Tibial nerve (tissue), 4 donors: ENCODE data around the gene GPR4. TPM values are rescaled to one million over a fixed set of nuclear protein-coding genes. Genes with fewer than 3 reads are reported as not detected.

Experiments used
- DNase-seq, 2 donors: peaks; one replicate each; pipeline ENCODE4 v3.0.0-alpha.2; 2019; ENCODE audit warnings: low spot score in 2 of 2
- H3K27ac ChIP-seq, 4 donors: fragments of 200-600 bp; sonication (generic) in 3 of 4; one replicate each; pipeline ENCODE4 v1.5.1; 2017 to 2019; ENCODE audit warnings: mild to moderate bottlenecking in 1 of 4
- H3K27me3 ChIP-seq, 2 donors: fragments of 200-600 bp; sonication (generic) in 1 of 2; one replicate each; pipeline versions ENCODE4 v1.5.1 to v1.6.0; 2017 to 2019
- H3K36me3 ChIP-seq, 3 donors: fragments of 200-600 bp; sonication (generic); one replicate each; pipeline ENCODE4 v1.5.1; 2018 to 2019
- H3K4me1 ChIP-seq, 4 donors: fragments of 200-600 bp; sonication (generic) in 3 of 4; one replicate each; pipeline ENCODE4 v1.5.1; 2017 to 2019
- H3K4me3 ChIP-seq, 4 donors: fragments of 200-600 bp; sonication (generic) in 3 of 4; one replicate each; pipeline ENCODE4 v1.5.1; 2017 to 2019; ENCODE audit warnings: mild to moderate bottlenecking in 1 of 4, moderate library complexity in 1 of 4
- H3K9me3 ChIP-seq, 4 donors: fragments of 200-600 bp; sonication (generic) in 3 of 4; one replicate each; pipeline ENCODE4 v1.5.1; 2017 to 2019
- CTCF ChIP-seq, 5 experiments: fragments of 200-600 bp in 3 of 5; fragments of 450-650 bp in 2 of 5; sonication (generic) in 3 of 5; IDR thresholded peaks; one replicate each; pipeline ENCODE4 v1.5.1; 2016 to 2019; ENCODE audit warnings: antibody characterized with exemption in 5 of 5, mild to moderate bottlenecking in 3 of 5, moderate library complexity in 2 of 5
- EP300 ChIP-seq, 2 donors: sonication (generic); formaldehyde crosslinking; IDR thresholded peaks; one replicate each; pipeline ENCODE4 v1.6.1; 2017; ENCODE audit warnings: antibody characterized with exemption in 2 of 2, mild to moderate bottlenecking in 1 of 2
- POLR2A ChIP-seq, 2 donors: fragments of 450-650 bp; IDR thresholded peaks; one replicate each; pipeline ENCODE4 v1.6.1; 2017; ENCODE audit warnings: antibody characterized with exemption in 2 of 2, mild to moderate bottlenecking in 2 of 2, moderate library complexity in 2 of 2
- WGBS, 2 donors: methylation state at CpG; one replicate each; pipeline ENCODE4 v1.1.5; 2018; 5-methylcytosine and 5-hydroxymethylcytosine counted together
- total RNA-seq, 4 donors: library from RNA; depleted of rRNA; stranded (reverse); fragments of >200 nt; gene quantifications; one replicate each; pipeline ENCODE4 v1.1.0, GENCODE V29; 2016

The GPR4 gene
- total RNA-seq, 4 donors from 2014 or later, result 12.6 to 15.6 (median 13.8) TPM

- H3K9me3 ChIP-seq, result no peaks in the 10 kb centered on the region
Measured at GRCh38 chr19:45623984-45624383, 22.0 kb upstream of the GPR4 start.

DNA sequence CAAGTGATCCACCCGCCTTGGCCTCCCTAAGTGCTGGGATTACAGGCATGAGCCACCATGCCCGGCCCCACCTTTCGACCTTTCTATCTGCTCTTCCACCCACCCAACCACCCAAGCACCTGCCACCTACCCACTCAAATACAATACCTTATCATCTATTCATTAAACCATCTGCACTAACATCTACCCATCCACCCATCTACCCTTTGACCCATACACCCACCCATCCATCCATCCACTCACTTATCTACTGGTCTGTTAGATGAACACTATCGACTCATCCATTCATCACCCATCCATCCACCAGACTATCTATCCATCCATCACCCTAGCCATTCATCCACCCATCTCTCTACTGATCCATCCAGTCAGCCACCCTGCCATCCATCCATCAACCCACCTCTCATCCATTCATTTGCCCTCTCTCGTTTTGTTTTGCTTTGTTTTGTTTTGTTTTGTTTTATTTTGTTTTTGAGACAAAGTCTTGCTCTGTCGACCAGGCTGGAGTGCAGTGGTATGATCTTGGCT, 20.0 kb upstream of the GPR4 start:
- no peaks in the 10 kb centered on the region for H3K27me3 ChIP-seq
- no peaks in the 10 kb centered on the region for H3K9me3 ChIP-seq
- DNase-seq, result no peak
- peaks cover 0 to 98% (median 0%) of the 10 kb centered on the region in 3 donors for H3K36me3 ChIP-seq
- TF ChIP-seq POLR2A (IDR thresholded peaks at IDR 0.05) (no peak), EP300 (IDR thresholded peaks at IDR 0.05) (no peak), CTCF (IDR thresholded peaks at IDR 0.05) (no peak)
- no peak overlapping the region for H3K4me3 ChIP-seq
- WGBS, 2 donors, result 87 to 89% methylated on average over 6 of the region's 6 CpGs
- no peak overlapping the region for H3K27ac ChIP-seq
- no peaks in the 10 kb centered on the region for H3K4me1 ChIP-seq

More at GRCh38 chr19:45623984-45624383, 22.0 kb upstream of the GPR4 start:
- Histone ChIP-seq H3K4me3 (no peak overlapping the region), H3K27me3 (no peaks in the 10 kb centered on the region), H3K36me3 (peaks cover 0 to 97% (median 0%) of the 10 kb centered on the region in 3 donors), H3K4me1 (no peaks in the 10 kb centered on the region), H3K27ac (no peak overlapping the region)
- no peak for DNase-seq
- WGBS, 2 donors, result 79 to 90% methylated on average over 1 of the region's 1 CpG
- no peak for TF ChIP-seq EP300 (IDR thresholded peaks at IDR 0.05)
- TF ChIP-seq POLR2A (IDR thresholded peaks at IDR 0.05), result no peak
- TF ChIP-seq CTCF (IDR thresholded peaks at IDR 0.05), result no peak

DNA sequence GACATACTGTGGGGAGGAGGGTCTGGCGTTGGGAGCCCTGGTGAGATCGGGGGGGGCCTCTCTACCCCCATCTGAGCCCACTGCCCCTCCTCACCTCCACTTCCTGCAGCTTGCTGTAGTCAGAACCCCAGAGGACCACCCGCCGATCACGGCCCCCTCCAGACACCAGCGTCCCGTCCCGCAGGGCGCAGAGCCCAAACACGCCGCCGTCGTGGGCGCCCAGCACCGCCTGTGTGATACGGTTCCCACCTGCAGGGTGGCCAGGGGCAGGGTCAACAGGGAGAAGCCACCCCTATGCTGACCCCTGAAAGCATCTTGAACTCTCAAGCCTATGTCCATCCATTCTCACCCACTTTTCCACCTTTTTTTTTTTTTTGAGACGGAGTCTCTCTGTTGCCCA, 19.4 kb upstream of the GPR4 start:
- Histone ChIP-seq H3K9me3 (no peaks in the 10 kb centered on the region), H3K27ac (no peak overlapping the region)
- TF ChIP-seq EP300 (IDR thresholded peaks at IDR 0.05) (no peak), POLR2A (IDR thresholded peaks at IDR 0.05) (no peak), CTCF (IDR thresholded peaks at IDR 0.05) (no peak)

DNA sequence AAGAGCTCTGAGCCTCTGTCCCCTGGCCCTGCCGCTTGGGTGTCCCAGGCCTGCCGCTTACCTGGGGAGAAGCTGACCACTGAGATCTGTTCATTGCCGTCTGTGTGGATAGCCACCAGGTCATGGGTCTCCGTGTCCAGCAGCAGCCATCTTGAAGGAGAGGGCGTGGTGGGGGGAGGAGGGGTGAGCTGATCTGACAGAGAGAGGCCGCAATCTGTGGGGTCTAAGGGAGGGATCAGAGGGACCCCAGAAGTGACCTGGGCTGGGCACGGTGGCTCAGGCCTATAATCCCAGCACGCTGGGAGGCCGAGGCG, 14.6 kb upstream of the GPR4 start:
- 69 to 76% methylated on average over 10 of the region's 10 CpGs for WGBS, 2 donors
- H3K36me3 ChIP-seq, result peaks cover 0 to 80% (median 0%) of the 10 kb centered on the region in 3 donors

More for the DNA sequence above, 19.4 kb upstream of the GPR4 start:
- no peak for DNase-seq
- H3K36me3 ChIP-seq, result peaks cover 0 to 93% (median 0%) of the 10 kb centered on the region in 3 donors
- no peaks in the 10 kb centered on the region for H3K4me1 ChIP-seq
- WGBS, 2 donors, result 84 to 90% methylated on average over 17 of the region's 17 CpGs
- no peak overlapping the region for H3K4me3 ChIP-seq
- no peaks in the 10 kb centered on the region for H3K27me3 ChIP-seq

More for the DNA sequence above, 14.6 kb upstream of the GPR4 start:
- Histone ChIP-seq H3K9me3 (no peaks in the 10 kb centered on the region), H3K27me3 (no peaks in the 10 kb centered on the region), H3K27ac (peak overlapping the region in 1 of 4 donors; percentile 36), H3K4me1 (peaks cover 0 to 11% (median 0%) of the 10 kb centered on the region in 4 donors), H3K4me3 (no peak overlapping the region)
- no peak for DNase-seq
- no peak for TF ChIP-seq POLR2A (IDR thresholded peaks at IDR 0.05)
- no peak for TF ChIP-seq EP300 (IDR thresholded peaks at IDR 0.05)
- TF ChIP-seq CTCF (IDR thresholded peaks at IDR 0.05), result no peak
